H1 (cell line): Measurements from ENCODE around the gene CD164. TPM values are rescaled to one million over a fixed set of nuclear protein-coding genes. Genes with fewer than 3 reads are reported as not detected.

Source experiments
- ASH2L ChIP-seq: fragments of 200-600, 300-600 bp; sonication (generic); IDR thresholded peaks from one replicate; pipeline ENCODE4 v1.7.1; 2017; ENCODE audit warnings: low read length
- BACH1 ChIP-seq: IDR thresholded peaks from 2 replicates; pipeline ENCODE4 v1.6.1; 2012; ENCODE audit warnings: low read length, improper control_type of control experiment
- BCL11A ChIP-seq, 2 experiments: IDR thresholded peaks; one replicate each; pipeline ENCODE4 v1.6.1; 2011; ENCODE audit warnings: low read depth in 2 of 2, low read length in 2 of 2, mild to moderate bottlenecking in 2 of 2
- CHD1 ChIP-seq: IDR thresholded peaks from 2 replicates; pipeline ENCODE4 v1.6.1; 2012; ENCODE audit warnings: low read depth, low read length, improper control_type of control experiment
- CHD2 ChIP-seq: IDR thresholded peaks from 2 replicates; pipeline ENCODE4 v1.6.1; 2012; ENCODE audit warnings: low read length, improper control_type of control experiment
- CTBP2 ChIP-seq: IDR thresholded peaks from 2 replicates; pipeline ENCODE4 v1.7.0; 2011; ENCODE audit warnings: borderline replicate concordance, mild to moderate bottlenecking, moderate library complexity, mixed read lengths, low read length; ENCODE audit not compliant: insufficient read depth, insufficient read length
- JUND ChIP-seq: IDR thresholded peaks from 2 replicates; pipeline ENCODE4 v1.6.1; 2011; ENCODE audit warnings: mild to moderate bottlenecking, improper control_type of control experiment, low read length
- KDM1A ChIP-seq: fragments of 200-600, 300-600 bp; sonication (generic); IDR thresholded peaks from 2 replicates; pipeline ENCODE4 v1.7.1; 2016; ENCODE audit warnings: mild to moderate bottlenecking, low read length, borderline replicate concordance
- PHF8 ChIP-seq: fragments of 200-600 bp; sonication (generic); conservative IDR thresholded peaks from 2 replicates; pipeline ENCODE4 v1.7.1; 2012; ENCODE audit warnings: low read depth, mild to moderate bottlenecking, inconsistent platforms, low read length, moderate library complexity
- POLR2A ChIP-seq, 2 experiments: IDR thresholded peaks; 1 replicate in 1 of 2; 2 replicates in 1 of 2; pipeline ENCODE4 v1.6.1; 2011; ENCODE audit warnings: low read depth in 2 of 2, low read length in 2 of 2, mild to moderate bottlenecking in 2 of 2; ENCODE audit errors: control extremely low read depth in 1 of 2
- POLR2AphosphoS5 ChIP-seq: IDR thresholded peaks from 2 replicates; pipeline ENCODE4 v1.6.1; 2011; ENCODE audit warnings: low read depth, low read length
- POU5F1 ChIP-seq: IDR thresholded peaks from 2 replicates; pipeline ENCODE4 v1.6.1; 2011; ENCODE audit warnings: low read depth, mild to moderate bottlenecking, low read length, moderate library complexity
- RAD21 ChIP-seq, 2 experiments: IDR thresholded peaks in 1 of 2; conservative IDR thresholded peaks in 1 of 2; 2 replicates each; pipeline ENCODE4 v1.6.1; 2011; ENCODE audit warnings: low read depth in 2 of 2, low read length in 2 of 2, improper control_type of control experiment in 1 of 2, inconsistent platforms in 1 of 2, mild to moderate bottlenecking in 1 of 2, moderate library complexity in 1 of 2
- RBBP5 ChIP-seq: IDR thresholded peaks from 2 replicates; pipeline ENCODE4 v1.7.1; 2012; ENCODE audit warnings: low read depth, mild to moderate bottlenecking, inconsistent platforms, low read length, moderate library complexity, borderline replicate concordance
- SIN3A ChIP-seq, 2 experiments: IDR thresholded peaks in 1 of 2; conservative IDR thresholded peaks in 1 of 2; 2 replicates each; pipeline ENCODE4 v1.6.1; 2011 to 2012; ENCODE audit warnings: low read length in 2 of 2, improper control_type of control experiment in 1 of 2, low read depth in 1 of 2, mild to moderate bottlenecking in 1 of 2
- SIRT6 ChIP-seq: IDR thresholded peaks from one replicate; pipeline ENCODE4 v1.7.1; 2012; ENCODE audit warnings: low read length, inconsistent platforms
- SIX5 ChIP-seq: IDR thresholded peaks from 2 replicates; pipeline ENCODE4 v1.6.1; 2011; ENCODE audit warnings: mild to moderate bottlenecking, low read depth, low read length
- SP4 ChIP-seq: IDR thresholded peaks from 2 replicates; pipeline ENCODE4 v1.6.1; 2012; ENCODE audit warnings: low read length, inconsistent platforms
- YY1 ChIP-seq: IDR thresholded peaks from 2 replicates; pipeline ENCODE4 v1.6.1; 2011; ENCODE audit warnings: low read depth, mild to moderate bottlenecking, low read length
- polyA plus RNA-seq, 7 experiments: library from polyadenylated mRNA; depleted of rRNA in 3 of 7; stranded (reverse) in 5 of 7; unstranded in 2 of 7; fragments of >200 nt in 5 of 7; fragments of 200-250 nt in 2 of 7; gene quantifications; 1 replicate in 5 of 7; 2 replicates in 1 of 7; 4 replicates in 1 of 7; pipeline versions ENCODE4 v1.2.1 to v1.2.3, GENCODE V29; 2011 to 2013; ENCODE audit warnings: missing spikeins in 2 of 7, mixed read lengths in 2 of 7
- total RNA-seq: library from RNA; stranded (reverse); fragmentation: NEBNext Ultra II Directional; extraction: Animal tissue kit (Norgen Biotek cat#: 25700); gene quantifications from 2 replicates; pipeline ENCODE4 v1.2.1, GENCODE V29; 2021
- TF ChIP-seq, protein P1 (sequence below): IDR thresholded peaks from 2 replicates; pipeline ENCODE4 v1.6.1; 2011; ENCODE audit warnings: low read length, improper control_type of control experiment
- TF ChIP-seq, protein P2 (sequence below), 3 experiments: IDR thresholded peaks; 1 replicate in 2 of 3; 2 replicates in 1 of 3; pipeline versions ENCODE4 v1.5.1 to v1.6.1; 2011; ENCODE audit warnings: low read length in 3 of 3, mild to moderate bottlenecking in 3 of 3, inconsistent platforms in 2 of 3, low read depth in 1 of 3, moderate library complexity in 1 of 3; ENCODE audit not compliant: insufficient read depth in 1 of 3; ENCODE audit errors: control extremely low read depth in 1 of 3

The CD164 gene
- total and polyA plus RNA-seq, 2 of the 8 experiments (the other 6 are each of a cell fraction or from before 2014, with no cell fraction given), result 69.3 to 94.3 TPM

DNA sequence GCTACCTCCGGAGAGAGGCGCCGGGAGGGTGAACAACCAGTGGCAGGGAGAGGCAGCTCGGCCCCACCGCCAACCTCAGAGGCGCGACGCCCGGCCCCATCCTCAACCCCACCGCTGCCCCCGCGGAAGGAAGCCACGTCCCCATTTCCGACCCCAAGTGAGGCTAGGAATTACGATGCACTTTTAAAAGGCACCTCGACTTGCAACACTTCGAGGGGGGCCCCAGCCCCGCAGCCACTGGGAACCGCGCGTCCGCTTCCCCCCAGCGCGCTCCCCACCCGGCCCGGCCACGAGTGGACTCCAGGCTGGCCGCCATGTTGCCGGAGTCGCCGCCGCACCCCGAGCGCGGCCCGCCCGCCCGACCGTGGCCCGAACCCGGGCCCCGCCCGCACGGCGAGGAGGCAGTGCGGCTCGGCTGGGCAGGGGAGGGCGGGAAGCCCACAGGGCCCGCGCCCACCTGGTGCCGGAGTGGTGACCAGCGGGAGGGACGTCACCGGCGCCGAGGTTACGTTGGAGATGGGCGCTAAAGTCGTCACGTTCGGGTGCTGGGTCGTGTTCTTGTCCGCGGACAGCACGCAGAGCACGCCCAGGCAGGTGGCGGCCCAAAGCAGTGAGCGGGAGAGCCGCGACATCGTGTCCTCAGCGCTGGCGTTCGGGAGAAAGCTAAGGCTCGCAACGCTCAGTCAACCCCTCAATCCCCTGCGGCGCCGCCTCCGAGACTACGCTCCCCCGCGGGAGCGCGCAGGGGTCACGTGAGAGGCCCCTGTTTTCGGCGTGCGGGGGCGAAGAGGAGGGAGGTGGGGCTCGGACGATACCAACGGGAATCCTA lies at the start of gene CD164 (continued):
- TF ChIP-seq, protein P1, sequence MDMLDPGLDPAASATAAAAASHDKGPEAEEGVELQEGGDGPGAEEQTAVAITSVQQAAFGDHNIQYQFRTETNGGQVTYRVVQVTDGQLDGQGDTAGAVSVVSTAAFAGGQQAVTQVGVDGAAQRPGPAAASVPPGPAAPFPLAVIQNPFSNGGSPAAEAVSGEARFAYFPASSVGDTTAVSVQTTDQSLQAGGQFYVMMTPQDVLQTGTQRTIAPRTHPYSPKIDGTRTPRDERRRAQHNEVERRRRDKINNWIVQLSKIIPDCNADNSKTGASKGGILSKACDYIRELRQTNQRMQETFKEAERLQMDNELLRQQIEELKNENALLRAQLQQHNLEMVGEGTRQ, result peak; percentile 82
- TF ChIP-seq POLR2AphosphoS5, result peak; percentile 94
- TF ChIP-seq SIX5, result no peak
- TF ChIP-seq POLR2A (IDR thresholded peaks at IDR 0.05; ENCODE audit: control extremely low read depth in 1 of 2, low read depth in 2 of 2, low read length in 2 of 2), result peak; percentile 82 to 90
- TF ChIP-seq RBBP5, result peak; percentile 79
- TF ChIP-seq, protein P2, sequence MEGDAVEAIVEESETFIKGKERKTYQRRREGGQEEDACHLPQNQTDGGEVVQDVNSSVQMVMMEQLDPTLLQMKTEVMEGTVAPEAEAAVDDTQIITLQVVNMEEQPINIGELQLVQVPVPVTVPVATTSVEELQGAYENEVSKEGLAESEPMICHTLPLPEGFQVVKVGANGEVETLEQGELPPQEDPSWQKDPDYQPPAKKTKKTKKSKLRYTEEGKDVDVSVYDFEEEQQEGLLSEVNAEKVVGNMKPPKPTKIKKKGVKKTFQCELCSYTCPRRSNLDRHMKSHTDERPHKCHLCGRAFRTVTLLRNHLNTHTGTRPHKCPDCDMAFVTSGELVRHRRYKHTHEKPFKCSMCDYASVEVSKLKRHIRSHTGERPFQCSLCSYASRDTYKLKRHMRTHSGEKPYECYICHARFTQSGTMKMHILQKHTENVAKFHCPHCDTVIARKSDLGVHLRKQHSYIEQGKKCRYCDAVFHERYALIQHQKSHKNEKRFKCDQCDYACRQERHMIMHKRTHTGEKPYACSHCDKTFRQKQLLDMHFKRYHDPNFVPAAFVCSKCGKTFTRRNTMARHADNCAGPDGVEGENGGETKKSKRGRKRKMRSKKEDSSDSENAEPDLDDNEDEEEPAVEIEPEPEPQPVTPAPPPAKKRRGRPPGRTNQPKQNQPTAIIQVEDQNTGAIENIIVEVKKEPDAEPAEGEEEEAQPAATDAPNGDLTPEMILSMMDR (IDR thresholded peaks at IDR 0.05; ENCODE audit: control extremely low read depth in 1 of 3, insufficient read depth in 1 of 3, low read depth in 1 of 3, low read length in 3 of 3), result no peak
- TF ChIP-seq RAD21 (IDR thresholded peaks at IDR 0.05 in 1 of 2, conservative IDR thresholded peaks at IDR 0.05 in 1 of 2; ENCODE audit: low read depth in 2 of 2, low read length in 2 of 2), result no peak
- TF ChIP-seq CHD1, result no peak
- peak; percentile 63 for TF ChIP-seq BACH1
- no peak for TF ChIP-seq BCL11A (IDR thresholded peaks at IDR 0.05; ENCODE audit: low read depth in 2 of 2, low read length in 2 of 2)
- TF ChIP-seq SIN3A (conservative IDR thresholded peaks at IDR 0.05 in 1 of 2, IDR thresholded peaks at IDR 0.05 in 1 of 2; ENCODE audit: low read depth in 1 of 2, low read length in 2 of 2), result peak in 1 of 2 experiments; percentile 56; a peak in 2 of 4 replicates
- TF ChIP-seq JUND, result no peak
- no peak for TF ChIP-seq SIRT6
- TF ChIP-seq KDM1A, result no peak
- TF ChIP-seq CHD2, result peak; percentile 19; the same call in 1 of the 2 replicates
- no peak for TF ChIP-seq POU5F1
- peak; percentile 91 for TF ChIP-seq PHF8
- TF ChIP-seq SP4, result no peak
- TF ChIP-seq YY1, result peak; percentile 84
- no peak for TF ChIP-seq CTBP2
- peak; percentile 68 for TF ChIP-seq ASH2L
